HepG2 (cell line): ENCODE data around the gene CTRB2. TPM values are rescaled to one million over a fixed set of nuclear protein-coding genes. Genes with fewer than 3 reads are reported as not detected.

Experiments
- ATAC-seq: fragments of 200-7000 bp; cut with Tn5 transposase; 3 replicates; pipeline ENCODE4 v1.9.1; 2020; ENCODE audit warnings: mild to moderate bottlenecking, moderate library complexity
- BruUV-seq: library from RNA; stranded (reverse); fragments of 400-500 nt; replicated peaks from 2 replicates; lab custom pipeline; 2021; lab: Mats Ljungman, UMichigan
- CTCF ChIA-PET: fragments of 300-600 bp; formaldehyde crosslinking; extraction: SDS; loops from one replicate; lab custom pipeline; 2021; ENCODE audit warnings: low total read pairs, inconsistent platforms, low intra/inter-chr PET ratio; lab: Yijun Ruan, JAX
- POLR2A ChIA-PET: fragments of 350-600 bp; sonication (Branson Sonifier 250); formaldehyde crosslinking; loops from one replicate; lab custom pipeline; 2020; ENCODE audit warnings: antibody characterized with exemption, inconsistent platforms; lab: Yijun Ruan, JAX
- DNase-seq: peaks from one replicate; pipeline ENCODE4 v3.0.0-alpha.2; 2015; ENCODE audit warnings: low spot score
- FAIRE-seq: peaks from 3 replicates; lab custom pipeline; 2011; peaks lifted over from hg19 to GRCh38; lab: Jason Lieb, UNC
- H2AFZ ChIP-seq: one replicate; pipeline ENCODE4 v1.6.1; 2011; ENCODE audit warnings: low read length, inconsistent platforms
- H3K27ac ChIP-seq: fragments of 300-600 bp; 3 replicates; pipeline ENCODE4 v1.8.0; 2011; ENCODE audit warnings: mixed run types, mild to moderate bottlenecking, mixed read lengths, low read length, inconsistent platforms; ENCODE audit not compliant: insufficient read depth; ENCODE audit errors: extremely low read length
- H3K27me3 ChIP-seq, 2 experiments: fragments of 200-600 bp in 1 of 2; 2 replicates in 1 of 2; 3 replicates in 1 of 2; pipeline versions ENCODE4 v1.6.0 to v1.8.0; 2011; ENCODE audit warnings: low read length in 2 of 2, mild to moderate bottlenecking in 2 of 2, moderate library complexity in 2 of 2, inconsistent platforms in 1 of 2; ENCODE audit not compliant: insufficient read depth in 2 of 2, control insufficient read depth in 1 of 2
- H3K36me3 ChIP-seq, 2 experiments: fragments of 200-600 bp in 1 of 2; replicated peaks in 1 of 2; 2 replicates in 1 of 2; 3 replicates in 1 of 2; pipeline versions ENCODE4 v1.5.1 to v1.8.0; 2011; ENCODE audit warnings: low read length in 2 of 2, inconsistent platforms in 1 of 2; ENCODE audit not compliant: insufficient read depth in 2 of 2, control insufficient read depth in 1 of 2
- H3K4me1 ChIP-seq: 2 replicates; pipeline ENCODE4 v1.5.1; 2012; ENCODE audit warnings: low read length, inconsistent platforms; ENCODE audit not compliant: insufficient read depth
- H3K4me2 ChIP-seq: 2 replicates; pipeline ENCODE4 v1.6.0; 2011; ENCODE audit warnings: low read depth, low read length, inconsistent platforms
- H3K4me3 ChIP-seq, 3 experiments: fragments of 200-600 bp in 1 of 3; sonication (generic), shearing (Covaris generic) in 1 of 3; replicated peaks in 1 of 3; 2 replicates each; pipeline ENCODE4 v1.5.1; 2011 to 2016; ENCODE audit warnings: low read length in 3 of 3, inconsistent platforms in 2 of 3, low read depth in 2 of 3, mild to moderate bottlenecking in 2 of 3, control low read depth in 1 of 3, mixed read lengths in 1 of 3; ENCODE audit not compliant: insufficient read depth in 1 of 3
- H3K79me2 ChIP-seq: one replicate; pipeline ENCODE4 v1.6.1; 2011; ENCODE audit warnings: low read length, inconsistent platforms; ENCODE audit not compliant: insufficient read depth
- H3K9ac ChIP-seq: 2 replicates; pipeline ENCODE4 v1.6.0; 2011; ENCODE audit warnings: mild to moderate bottlenecking, low read depth, low read length, inconsistent platforms; ENCODE audit not compliant: insufficient read depth
- H3K9me3 ChIP-seq: 2 replicates; pipeline ENCODE4 v1.5.1; 2012; ENCODE audit warnings: mild to moderate bottlenecking, low read length
- H4K20me1 ChIP-seq: 2 replicates; pipeline ENCODE4 v1.6.0; 2011; ENCODE audit warnings: inconsistent platforms, mild to moderate bottlenecking, low read length, moderate library complexity; ENCODE audit not compliant: insufficient read depth
- KDM3A ChIP-seq: IDR thresholded peaks from 2 replicates; pipeline ENCODE4 v1.6.1; 2018; ENCODE audit warnings: low read depth, missing compliant biosample characterization
- MYC ChIP-seq: sonication (generic); formaldehyde crosslinking; IDR thresholded peaks from 2 replicates; pipeline ENCODE4 v1.9.0; 2021; ENCODE audit warnings: missing genetic modification reagents, borderline replicate concordance
- NFKB2 ChIP-seq: sonication (generic); formaldehyde crosslinking; IDR thresholded peaks from 2 replicates; pipeline ENCODE4 v1.4.0; 2020; ENCODE audit warnings: missing genetic modification reagents, borderline replicate concordance
- SRSF1 ChIP-seq: fragments of 200-400 bp; formaldehyde crosslinking; optimal IDR thresholded peaks from 2 replicates; pipeline ENCODE3; 2017; ENCODE audit warnings: mild to moderate bottlenecking, low read depth, low read length, moderate library complexity
- WIZ ChIP-seq: sonication (generic); formaldehyde crosslinking; IDR thresholded peaks from 2 replicates; pipeline ENCODE4 v1.5.1; 2020; ENCODE audit warnings: mild to moderate bottlenecking, missing genetic modification reagents
- ZFY ChIP-seq: sonication (generic); formaldehyde crosslinking; IDR thresholded peaks from 2 replicates; pipeline ENCODE4 v1.4.0; 2020; ENCODE audit warnings: missing genetic modification reagents
- ZNF704 ChIP-seq: sonication (generic); formaldehyde crosslinking; IDR thresholded peaks from 2 replicates; pipeline ENCODE4 v1.8.1; 2023; ENCODE audit warnings: mild to moderate bottlenecking, inconsistent platforms, moderate library complexity, missing genetic modification reagents, borderline replicate concordance
- ZNF777 ChIP-seq: sonication (generic); formaldehyde crosslinking; IDR thresholded peaks from 2 replicates; pipeline ENCODE4 v1.4.0; 2020; ENCODE audit warnings: missing genetic modification reagents
- WGBS: methylation state at CpG from one replicate; pipeline ENCODE4 v1.1.6; 2017; ENCODE audit warnings: low lambda C conversion rate; 5-methylcytosine and 5-hydroxymethylcytosine counted together
- in situ Hi-C: cut with HindIII; loops from 2 replicates; pipeline ENCODE4 v1.10.0; 2017; ENCODE audit warnings: low pct_unique_long_range_greater_than_20kb; ENCODE audit not compliant: extremely low pct_ligation_motif_present
- intact Hi-C: fragments of 100-400 bp; cut with micrococcal nuclease; formaldehyde crosslinking; loops from one replicate; pipeline ENCODE4 v1.10.0; 2022; ENCODE audit not compliant: unreplicated experiment
- polyA plus RNA-seq, 8 experiments: library from polyadenylated mRNA; depleted of rRNA in 3 of 8; stranded (reverse) in 7 of 8; unstranded in 1 of 8; fragments of >200 nt; fragmentation: Illumina TruSeq in 4 of 8; extraction: Trizol in 4 of 8; gene quantifications; 2 replicates each; pipeline versions ENCODE4 v1.2.1 to v1.2.3, GENCODE V29; 2011 to 2016; ENCODE audit warnings: low read depth in 4 of 8, missing spikeins in 1 of 8, mixed read lengths in 1 of 8; ENCODE audit not compliant: insufficient read depth in 1 of 8
- total RNA-seq, 5 experiments: library from RNA; depleted of rRNA; stranded (reverse); fragments of >200 nt; fragmentation: Illumina TruSeq; extraction: Trizol; gene quantifications; 2 replicates each; pipeline ENCODE4 v1.2.3, GENCODE V29; 2016; ENCODE audit warnings: low read depth in 1 of 5

Gene CTRB2
- total and polyA plus RNA-seq, 2 of the 13 experiments (the other 11 are each of a cell fraction or from before 2014, with no cell fraction given), result 0.13 TPM; not detected in 1

- Histone ChIP-seq H3K36me3 (peaks cover 52 to 63% of the 10 kb centered on the region in 2 experiments), H4K20me1 (peaks cover 8% of the 10 kb centered on the region), H3K79me2 (peaks cover 43% of the 10 kb centered on the region), H3K4me2 (peak overlapping the region; percentile 60), H3K27ac (peak overlapping the region; percentile 77), H3K4me1 (peaks cover 55% of the 10 kb centered on the region), H3K4me3 (peak overlapping the region in 1 of 3 experiments; percentile 17; a peak in 1 of 6 replicates), H3K9ac (peak overlapping the region; percentile 72), H2AFZ (no peak overlapping the region), H3K27me3 (no peaks in the 10 kb centered on the region), H3K9me3 (no peaks in the 10 kb centered on the region)
- TF ChIP-seq ZNF704 (CRISPR knock-in tag) (0 out of 2 replicates have a peak, but pooled peaks have one; percentile 12), SRSF1 (peak; percentile 89), ZNF777 (no peak), KDM3A (CRISPR knock-in tag) (peak; percentile 3; the same call in 1 of the 2 replicates), NFKB2 (0 out of 2 replicates have a peak, but pooled peaks have one; percentile 3), MYC (CRISPR knock-in tag) (0 out of 2 replicates have a peak, but pooled peaks have one; percentile 1), ZFY (CRISPR knock-in tag) (peak; percentile 20; the same call in 1 of the 2 replicates), WIZ (no peak)
- no peak for FAIRE-seq
- POLR2A ChIA-PET, result interaction anchor here (1.8 to 4.2 kb wide), 4 partner anchors 13 to 69 kb away, joined by 4 to 27 read pairs (median 12); partner anchors contain the start of gene BCAR1
- ATAC-seq, result peak; percentile 0; the same call in 2 of the 3 replicates
- in situ Hi-C loops (no loop called here), intact Hi-C loops (loop anchor here (2.0 kb wide), 2 partner anchors 25 to 147 kb away; no protein-coding TSS in a partner anchor)
- WGBS, result 98% methylated on average over 10 of the region's 18 CpGs
- DNase-seq, result no peak
- CTCF ChIA-PET, result no interaction called here
- BruUV-seq, result no TSS peak
Measured at GRCh38 chr16:75237398-75238131, 30.6 kb upstream of the CTRB2 start.
